TTC549 (cell line): ENCODE measurements around the gene BEND6.

Experiments used
- FAIRE-seq: peaks from 2 replicates; lab custom pipeline; 2012; peaks lifted over from hg19 to GRCh38; lab: Jason Lieb, UNC

Gene BEND6

DNA sequence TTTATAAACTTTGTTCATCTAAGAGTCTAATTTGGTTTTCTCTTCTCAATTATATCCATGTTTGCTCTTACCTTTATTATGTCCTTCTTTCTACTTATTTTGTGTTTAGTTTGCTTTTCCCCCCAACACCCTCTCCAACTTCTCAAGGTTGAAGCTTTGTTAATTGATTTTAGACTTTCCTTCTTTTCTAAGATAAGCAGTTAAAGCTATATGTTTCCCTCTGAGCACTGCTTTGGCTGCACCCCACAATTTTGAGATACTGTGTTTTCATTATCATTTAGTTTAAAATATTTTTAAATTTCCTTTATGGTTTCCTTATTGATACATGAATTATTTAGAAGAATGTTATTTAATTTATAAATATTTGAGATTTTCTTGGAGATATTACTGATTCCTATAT is 13.9 kb upstream of the BEND6 start:
- no peak for FAIRE-seq

DNA sequence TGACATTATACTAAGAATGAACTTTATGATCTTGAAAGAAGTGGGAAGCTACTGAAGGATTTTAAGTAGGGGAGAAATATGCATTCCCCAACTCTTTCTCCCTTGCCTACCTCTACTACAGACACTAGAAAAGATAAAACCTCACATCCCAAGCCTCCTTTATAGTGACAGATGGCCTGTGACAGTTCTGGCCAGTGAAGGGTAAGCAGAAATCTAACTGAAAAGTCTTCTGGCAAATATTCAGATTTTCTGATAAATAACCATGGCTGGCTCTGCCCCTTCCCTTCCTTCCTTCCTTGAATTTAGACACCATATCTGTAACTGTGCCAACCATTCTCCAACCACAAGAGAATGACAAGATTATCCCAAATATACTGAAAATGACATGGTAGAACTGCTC is 10.2 kb upstream of the BEND6 start:
- no peak for FAIRE-seq

DNA sequence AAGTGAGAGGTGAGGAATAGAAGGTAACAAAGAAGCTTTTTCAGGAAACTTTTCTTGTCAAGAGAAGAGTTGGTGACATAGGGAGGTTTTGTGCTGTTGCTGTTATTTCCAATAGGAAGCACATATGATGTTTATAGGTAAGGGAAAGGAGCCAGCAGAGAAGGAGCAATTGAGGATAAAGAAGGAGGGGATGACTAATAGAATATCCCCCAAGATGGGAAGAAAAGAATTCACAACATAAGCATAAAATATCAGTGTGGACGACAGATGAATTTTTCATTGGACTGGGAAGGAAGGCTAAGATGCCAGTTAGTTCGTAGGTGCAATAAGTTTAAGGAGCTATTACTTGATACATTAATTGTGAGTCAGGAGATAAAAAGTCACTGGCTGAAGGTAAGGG is 8.5 kb upstream of the BEND6 start:
- FAIRE-seq, result no peak

DNA sequence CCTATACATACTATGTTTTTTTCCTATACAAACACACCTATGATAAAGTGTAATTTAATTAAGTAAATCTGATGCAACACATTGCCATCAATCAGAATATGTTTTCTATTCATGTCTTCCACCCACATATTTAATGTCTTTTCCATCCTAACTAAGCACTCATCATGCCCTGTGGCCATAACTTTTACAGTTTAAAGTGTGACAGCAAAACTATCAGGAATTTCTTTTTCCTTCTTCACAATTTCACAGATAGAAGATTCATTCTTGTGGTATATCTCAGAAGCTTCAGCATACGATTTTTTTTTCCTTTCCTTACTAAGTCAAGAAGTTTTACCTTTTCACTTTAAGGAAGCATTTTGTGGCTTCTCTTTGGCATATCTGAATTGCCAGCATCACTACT is 7.0 kb upstream of the BEND6 start:
- FAIRE-seq, result no peak

DNA sequence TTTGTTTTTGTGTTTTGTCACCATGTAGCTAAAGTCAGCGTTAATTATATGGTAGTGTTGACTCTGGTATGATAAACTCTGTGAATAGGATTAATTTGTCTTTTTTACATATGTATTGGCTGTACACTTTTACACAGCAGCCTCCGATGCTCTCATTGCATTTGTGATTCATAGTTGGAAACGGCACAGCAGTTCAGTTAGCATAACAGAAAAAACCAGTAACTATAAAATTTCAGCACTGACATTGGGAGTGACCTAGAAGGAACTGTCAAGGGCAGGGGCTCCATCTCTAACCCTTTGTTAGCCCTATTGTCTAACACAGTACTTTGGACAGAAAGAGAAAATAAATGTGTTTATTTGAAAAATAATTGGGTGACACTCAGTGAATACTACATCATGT is 5.6 kb upstream of the BEND6 start:
- FAIRE-seq, result no peak

DNA sequence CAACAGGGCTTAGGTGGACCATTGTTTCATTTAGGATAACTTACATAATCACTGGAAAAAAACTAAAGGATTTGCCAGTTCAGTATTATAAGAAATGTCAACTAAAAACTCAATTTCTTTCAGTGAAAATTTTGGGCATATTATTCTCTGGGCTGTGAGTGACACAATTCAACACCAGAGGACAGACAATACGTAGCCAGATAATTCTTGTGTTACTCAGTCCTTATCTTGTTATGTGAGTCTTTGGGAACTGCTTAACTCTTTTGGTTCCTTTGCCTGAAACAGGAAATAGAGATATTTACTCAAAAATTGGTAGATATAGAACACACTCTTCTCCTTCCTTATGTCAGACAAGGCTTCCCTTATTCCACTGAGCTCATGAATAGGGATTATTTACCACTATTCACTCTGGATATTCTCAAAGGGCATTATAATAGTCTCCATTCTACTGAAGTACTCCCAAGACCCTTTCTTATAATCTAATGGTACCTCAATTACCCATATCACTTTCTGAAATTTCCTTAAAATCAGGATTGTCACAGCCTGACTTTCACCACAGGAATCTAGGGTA is 4.9 kb upstream of the BEND6 start:
- FAIRE-seq, result no peak

- FAIRE-seq, result no peak
Observed at GRCh38 chr6:56951049-56951831, 3.7 kb upstream of the BEND6 start.

DNA sequence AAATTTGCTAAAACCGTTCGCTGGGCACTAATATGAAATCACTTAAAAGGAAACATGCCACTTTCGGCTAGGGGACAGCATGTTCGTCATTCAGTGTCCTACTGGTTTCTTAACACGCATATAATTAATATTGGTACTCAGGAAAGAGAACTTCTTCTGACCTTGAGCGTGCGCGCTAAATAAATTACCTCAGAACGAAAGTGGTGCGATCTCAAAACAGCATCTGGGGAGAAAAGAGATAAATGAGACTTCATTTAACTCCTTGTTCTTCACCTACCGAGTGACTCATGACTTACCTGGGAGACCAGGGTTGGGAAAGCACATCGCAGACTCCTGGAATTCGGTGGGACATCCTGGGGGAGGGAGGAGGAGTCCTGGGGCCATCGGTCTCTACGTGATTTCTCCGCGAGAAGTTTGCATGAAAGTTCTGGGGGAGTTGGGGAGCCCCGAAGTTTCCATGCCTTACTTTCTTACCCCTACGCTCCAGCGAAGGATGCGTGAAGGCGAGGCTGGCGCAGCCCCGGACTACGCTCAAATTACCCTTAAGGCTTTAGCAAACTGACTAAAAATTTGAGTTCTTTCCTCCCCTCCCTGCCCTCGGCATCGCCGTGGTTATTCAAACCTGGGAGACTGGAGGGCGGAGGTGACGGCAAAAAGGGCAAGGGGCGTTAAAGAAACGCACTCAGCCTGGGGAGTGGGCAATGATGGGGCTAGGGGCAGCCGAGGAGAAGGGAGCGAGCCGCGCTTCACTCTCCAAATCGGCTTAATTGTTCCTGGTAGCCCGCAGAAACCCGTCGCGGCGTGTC is 1.1 kb upstream of the BEND6 start:
- FAIRE-seq, result no peak

DNA sequence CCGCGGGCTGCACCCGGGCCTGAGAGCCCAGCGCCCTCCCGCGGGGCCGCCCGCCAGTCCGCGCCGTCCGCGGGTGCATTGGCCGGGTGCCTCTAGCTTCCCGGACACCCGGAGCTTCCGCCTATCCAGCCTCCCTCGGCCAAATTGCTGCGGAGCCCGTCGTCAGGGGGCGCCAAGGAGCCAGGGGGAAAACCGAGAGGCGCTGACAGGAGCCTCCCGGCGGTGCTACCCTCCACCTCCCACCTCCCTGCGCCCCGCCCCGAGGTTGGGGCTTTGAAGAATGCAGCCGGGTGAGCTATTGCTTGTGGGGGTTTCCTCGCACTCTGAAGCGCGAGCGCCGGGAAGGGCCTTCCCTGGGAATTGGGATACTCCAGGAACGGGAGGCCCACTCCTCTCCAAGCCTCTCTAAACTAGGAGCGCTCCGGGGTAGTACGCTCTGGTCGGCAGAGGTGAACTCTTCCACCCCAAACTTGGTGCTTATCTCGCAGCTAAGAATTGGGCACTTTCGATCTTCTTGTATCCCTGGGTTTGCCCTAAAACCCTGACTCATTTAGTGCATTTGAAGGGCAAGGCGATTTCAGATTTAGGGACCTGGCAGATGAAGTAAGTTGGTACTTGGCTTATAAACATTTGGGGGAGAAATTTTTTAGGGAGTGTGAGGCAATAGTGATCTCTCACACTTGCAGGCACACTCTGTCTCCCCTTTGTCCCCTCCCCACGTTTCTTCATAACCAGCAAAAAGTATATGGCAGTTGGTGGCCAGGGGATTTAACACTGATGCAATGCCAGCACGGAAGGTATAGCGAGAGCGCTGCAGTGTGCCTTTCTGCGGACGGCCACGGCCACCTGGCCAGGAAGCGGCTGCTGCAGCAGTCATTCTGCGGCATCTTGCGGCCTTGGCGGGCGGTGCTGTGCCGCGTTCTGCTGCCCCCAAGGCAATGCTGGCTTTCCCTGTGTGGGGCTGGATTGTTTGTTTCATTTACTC is 556 bp downstream of the BEND6 start:
- no peak for FAIRE-seq

DNA sequence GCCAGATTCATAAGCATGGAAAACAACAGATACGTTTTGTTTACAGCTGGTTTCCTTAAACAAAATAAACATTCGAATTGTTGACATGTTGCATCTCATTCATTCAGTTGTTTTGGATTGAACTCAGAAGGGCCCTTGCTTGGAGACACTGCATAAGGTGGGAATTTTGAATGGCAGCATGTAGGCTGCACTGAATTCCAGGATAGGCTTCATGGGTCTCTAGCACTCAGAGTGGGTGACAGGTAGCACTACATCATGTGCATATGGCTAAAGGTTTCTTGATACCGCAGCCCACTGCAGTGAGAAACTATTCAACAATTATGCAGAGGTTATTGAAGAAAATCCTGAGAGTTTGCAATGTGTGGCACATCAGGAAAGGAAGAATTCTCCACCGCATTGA is 1.6 kb downstream of the BEND6 start:
- no peak for FAIRE-seq

DNA sequence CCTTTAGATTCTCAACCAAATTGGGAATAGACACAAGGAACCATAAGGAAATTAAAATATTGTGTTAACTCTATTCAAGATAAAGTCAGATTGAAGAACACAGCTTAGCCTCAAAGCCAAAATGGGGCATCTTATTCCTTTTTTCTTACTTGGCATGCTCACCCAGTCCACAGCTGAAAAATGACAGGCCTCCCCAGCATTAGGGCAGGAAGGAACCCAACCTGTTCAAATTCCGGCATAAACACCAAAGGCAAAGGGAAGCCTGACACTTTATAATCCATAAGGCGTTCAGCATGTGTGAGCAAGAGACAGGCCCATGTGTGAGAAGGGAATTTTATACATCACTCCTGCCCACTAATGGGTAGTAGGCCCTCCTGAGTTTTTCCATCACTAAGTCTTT is 2.9 kb downstream of the BEND6 start:
- no peak for FAIRE-seq

- no peak for FAIRE-seq
Observed at GRCh38 chr6:56958481-56958880, 3.6 kb downstream of the BEND6 start.

- no peak for FAIRE-seq
Observed at GRCh38 chr6:56959094-56959493, 4.2 kb downstream of the BEND6 start.

- no peak for FAIRE-seq
Observed at GRCh38 chr6:56959938-56960337, 5.0 kb downstream of the BEND6 start.

GRCh38 chr6:56961151-56961550 is 6.2 kb downstream of the BEND6 start:
- FAIRE-seq, result no peak

DNA sequence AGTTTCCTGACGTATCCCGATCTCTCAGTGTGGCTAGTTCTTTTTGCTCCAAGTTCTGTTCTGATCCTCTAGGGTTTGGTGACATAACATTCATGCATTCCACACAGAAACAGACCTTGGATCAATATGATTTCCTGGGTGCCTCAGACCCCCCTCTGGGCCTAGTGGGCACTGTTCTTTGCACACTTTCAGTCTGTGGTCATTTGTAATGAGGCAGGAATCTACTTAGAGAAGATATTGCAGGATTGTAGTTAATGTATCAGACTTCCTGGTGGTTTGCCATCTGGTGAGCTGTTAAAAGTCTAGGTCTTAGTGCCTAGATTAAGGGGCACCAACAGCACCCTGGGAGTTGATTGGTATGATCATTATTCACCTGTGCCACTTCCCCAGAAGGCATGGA is 7.5 kb downstream of the BEND6 start:
- no peak for FAIRE-seq

DNA sequence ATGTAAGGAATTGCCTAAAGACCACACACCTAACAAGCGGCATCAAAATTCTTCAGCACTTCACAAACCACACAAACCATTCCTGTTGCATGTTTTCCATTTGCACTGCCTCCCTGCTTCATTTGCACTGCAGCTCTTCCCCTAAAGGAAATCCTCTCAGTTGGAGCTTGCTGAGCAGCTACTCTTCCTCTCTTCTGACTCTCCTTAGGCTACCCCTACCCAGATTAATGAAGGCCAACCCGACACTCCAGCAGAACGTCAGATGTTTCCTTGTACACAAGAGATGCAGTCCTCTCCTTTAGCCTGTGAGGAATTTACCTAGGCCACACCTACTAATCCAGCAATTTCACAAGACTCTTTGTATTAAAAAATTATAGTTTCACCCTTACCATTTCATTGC is 8.1 kb downstream of the BEND6 start:
- FAIRE-seq, result no peak

GRCh38 chr6:56963793-56964192 is 8.9 kb downstream of the BEND6 start:
- peak; percentile 98 for FAIRE-seq

- no peak for FAIRE-seq
Observed at GRCh38 chr6:56965126-56965525, 10.2 kb downstream of the BEND6 start.

GRCh38 chr6:56970849-56971248 is 15.9 kb downstream of the BEND6 start:
- no peak for FAIRE-seq

DNA sequence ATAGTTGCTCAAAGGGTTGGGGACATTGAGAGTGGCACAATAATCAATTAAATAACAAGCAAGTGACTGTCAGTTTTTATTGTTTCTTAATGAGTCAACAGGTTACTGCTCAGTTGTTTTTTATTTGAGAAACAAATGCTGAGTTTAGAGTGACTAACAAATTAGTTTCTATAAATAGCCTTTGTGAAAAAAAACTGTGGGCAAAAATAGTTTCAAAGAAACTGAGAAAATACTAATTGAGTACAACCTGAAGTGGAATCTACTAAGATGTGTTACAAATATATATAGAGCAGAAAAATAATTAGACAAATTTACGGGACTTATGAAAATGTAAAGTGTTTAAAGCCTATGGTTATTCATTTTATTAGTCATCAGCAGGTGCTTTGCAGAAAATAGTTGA is 22.3 kb downstream of the BEND6 start:
- no peak for FAIRE-seq

GRCh38 chr6:56978530-56978929 is 23.6 kb downstream of the BEND6 start:
- no peak for FAIRE-seq
